IPS-20b (cell line): ENCODE measurements around the gene RIPK1.
"Not testable (repeated sequence)": the region's sequence is repeated elsewhere in the genome, so short reads cannot be mapped to it uniquely, and the experiment has no call there.

Experiments
- H3K27ac ChIP-seq: one replicate; pipeline ENCODE4 v1.5.1; 2013; ENCODE audit warnings: low read length
- H3K27me3 ChIP-seq: 2 replicates; pipeline ENCODE4 v1.6.1; 2013; ENCODE audit warnings: mild to moderate bottlenecking, low read length, inconsistent platforms; ENCODE audit not compliant: insufficient read depth
- H3K36me3 ChIP-seq: 2 replicates; pipeline ENCODE4 v1.6.1; 2013; ENCODE audit warnings: low read depth, mild to moderate bottlenecking, inconsistent platforms, low read length, moderate library complexity; ENCODE audit not compliant: insufficient read depth
- H3K4me1 ChIP-seq: 2 replicates; pipeline ENCODE4 v1.6.1; 2013; ENCODE audit warnings: mild to moderate bottlenecking, control low read depth, inconsistent platforms, low read length, moderate library complexity; ENCODE audit not compliant: insufficient read depth
- H3K4me3 ChIP-seq: 2 replicates; pipeline ENCODE4 v1.5.1; 2013; ENCODE audit warnings: mild to moderate bottlenecking, low read length, inconsistent platforms
- H3K9ac ChIP-seq: 2 replicates; pipeline ENCODE4 v1.6.1; 2013; ENCODE audit warnings: low read depth, mild to moderate bottlenecking, inconsistent platforms, low read length, moderate library complexity
- H3K9me3 ChIP-seq: 2 replicates; pipeline ENCODE4 v1.6.1; 2013; ENCODE audit warnings: mild to moderate bottlenecking, low read depth, low read length, inconsistent platforms; ENCODE audit not compliant: insufficient read depth

RIPK1 gene

GRCh38 chr6:3122823-3123182 is 54.5 kb downstream of the RIPK1 start:
- H3K9me3 ChIP-seq: no peaks in the 10 kb centered on the region
- peaks cover 4% of the 10 kb centered on the region; the same call in 1 of the 2 replicates for H3K4me1 ChIP-seq
- H3K27ac ChIP-seq: no peak overlapping the region
- peaks cover 16% of the 10 kb centered on the region for H3K36me3 ChIP-seq
- no peak overlapping the region for H3K4me3 ChIP-seq
- H3K27me3 ChIP-seq: no peaks in the 10 kb centered on the region
- H3K9ac ChIP-seq: no peak overlapping the region

- peaks cover under 1% of the 10 kb centered on the region; the same call in 1 of the 2 replicates for H3K4me1 ChIP-seq
- H3K27ac ChIP-seq: no peak overlapping the region
- no peaks in the 10 kb centered on the region for H3K9me3 ChIP-seq
- H3K9ac ChIP-seq: no peak overlapping the region
- H3K27me3 ChIP-seq: no peaks in the 10 kb centered on the region
- no peak overlapping the region for H3K4me3 ChIP-seq
- peaks cover 35% of the 10 kb centered on the region for H3K36me3 ChIP-seq
These were observed 56.4 kb downstream of the RIPK1 start for GRCh38 chr6:3124667-3125066.

GRCh38 chr6:3125815-3126214 is 57.5 kb downstream of the RIPK1 start:
- H3K27me3 ChIP-seq: no peaks in the 10 kb centered on the region
- H3K4me1 ChIP-seq: no peaks in the 10 kb centered on the region
- H3K9ac ChIP-seq: no peak overlapping the region
- no peak overlapping the region for H3K4me3 ChIP-seq
- peaks cover 46% of the 10 kb centered on the region for H3K36me3 ChIP-seq
- H3K27ac ChIP-seq: no peak overlapping the region
- H3K9me3 ChIP-seq: no peaks in the 10 kb centered on the region

- Histone ChIP-seq H3K9me3 (no peaks in the 10 kb centered on the region), H3K27me3 (no peaks in the 10 kb centered on the region), H3K9ac (no peak overlapping the region), H3K27ac (no peak overlapping the region), H3K4me1 (peaks cover 2% of the 10 kb centered on the region; the same call in 1 of the 2 replicates), H3K36me3 (peaks cover 73% of the 10 kb centered on the region), H3K4me3 (no peak overlapping the region)
These were observed 60.2 kb downstream of the RIPK1 start for GRCh38 chr6:3128356-3129108.

- Histone ChIP-seq H3K27ac (no peak overlapping the region), H3K36me3 (peaks cover 91% of the 10 kb centered on the region), H3K27me3 (no peaks in the 10 kb centered on the region), H3K9ac (no peak overlapping the region), H3K4me3 (no peak overlapping the region), H3K4me1 (peaks cover 2% of the 10 kb centered on the region; the same call in 1 of the 2 replicates), H3K9me3 (no peaks in the 10 kb centered on the region)
These were observed 63.4 kb downstream of the RIPK1 start for GRCh38 chr6:3131695-3132094.

GRCh38 chr6:3133515-3133914 is 65.2 kb downstream of the RIPK1 start:
- Histone ChIP-seq H3K4me1 (peaks cover 2% of the 10 kb centered on the region; the same call in 1 of the 2 replicates), H3K4me3 (no peak overlapping the region), H3K27ac (no peak overlapping the region), H3K36me3 (peaks cover 93% of the 10 kb centered on the region), H3K27me3 (no peaks in the 10 kb centered on the region), H3K9me3 (no peaks in the 10 kb centered on the region), H3K9ac (no peak overlapping the region)

- Histone ChIP-seq H3K36me3 (peaks cover 93% of the 10 kb centered on the region), H3K9ac (no peak overlapping the region), H3K27ac (no peak overlapping the region), H3K4me1 (peaks cover 2% of the 10 kb centered on the region; the same call in 1 of the 2 replicates), H3K27me3 (no peaks in the 10 kb centered on the region), H3K4me3 (no peak overlapping the region), H3K9me3 (no peaks in the 10 kb centered on the region)
These were observed 67.5 kb downstream of the RIPK1 start for GRCh38 chr6:3135668-3136291.

GRCh38 chr6:3136292-3137011 is 68.2 kb downstream of the RIPK1 start:
- no peak overlapping the region for H3K27ac ChIP-seq
- peaks cover 94% of the 10 kb centered on the region for H3K36me3 ChIP-seq
- no peak overlapping the region for H3K9ac ChIP-seq

GRCh38 chr6:3137057-3137777 is 68.9 kb downstream of the RIPK1 start:
- peaks cover 2% of the 10 kb centered on the region; the same call in 1 of the 2 replicates for H3K4me1 ChIP-seq
- no peaks in the 10 kb centered on the region for H3K27me3 ChIP-seq
- H3K9ac ChIP-seq: no peak overlapping the region
- no peaks in the 10 kb centered on the region for H3K9me3 ChIP-seq
- peaks cover 86% of the 10 kb centered on the region for H3K36me3 ChIP-seq
- H3K27ac ChIP-seq: no peak overlapping the region
- H3K4me3 ChIP-seq: no peak overlapping the region

More at GRCh38 chr6:3136292-3137011, 68.2 kb downstream of the RIPK1 start:
- Histone ChIP-seq H3K9me3 (no peaks in the 10 kb centered on the region), H3K27me3 (no peaks in the 10 kb centered on the region), H3K4me3 (no peak overlapping the region), H3K4me1 (peaks cover 2% of the 10 kb centered on the region; the same call in 1 of the 2 replicates)

- not testable (repeated sequence) for H3K4me3 ChIP-seq, H3K9ac ChIP-seq, H3K9me3 ChIP-seq, H3K4me1 ChIP-seq, H3K27ac ChIP-seq, H3K27me3 ChIP-seq
- H3K36me3 ChIP-seq: peaks cover 85% of the 10 kb centered on the region
These were observed 69.6 kb downstream of the RIPK1 start for GRCh38 chr6:3137873-3138272.

GRCh38 chr6:3138341-3138740 is 70.0 kb downstream of the RIPK1 start:
- Histone ChIP-seq H3K36me3 (peaks cover 85% of the 10 kb centered on the region), H3K9me3 (no peaks in the 10 kb centered on the region), H3K27ac (no peak overlapping the region), H3K4me1 (peaks cover 4% of the 10 kb centered on the region; the same call in 1 of the 2 replicates), H3K4me3 (no peak overlapping the region), H3K27me3 (no peaks in the 10 kb centered on the region), H3K9ac (no peak overlapping the region)
